HG02981 (cell line): ENCODE measurements around the gene SS18L1.
A peak's percentile ranks its signal among the peaks of the same experiment; 100 is the strongest.
"Not testable (repeated sequence)": the region's sequence is repeated elsewhere in the genome, so short reads cannot be mapped to it uniquely, and the experiment has no call there.

ENCODE experiments used
- ATAC-seq: cut with Tn5 transposase; IDR thresholded peaks from one replicate; pipeline ENCODE4 v1.9.1; 2021; ENCODE audit warnings: mild to moderate bottlenecking, moderate library complexity; ENCODE audit not compliant: unreplicated experiment

SS18L1 gene

GRCh38 chr20:62136283-62137091 lies 7.1 kb upstream of the SS18L1 start:
- no peak for ATAC-seq

GRCh38 chr20:62137092-62137384 lies 6.5 kb upstream of the SS18L1 start:
- ATAC-seq = no peak

- ATAC-seq = no peak
Observed at GRCh38 chr20:62137478-62138203, 5.9 kb upstream of the SS18L1 start.

- no peak for ATAC-seq
Observed at GRCh38 chr20:62138204-62138543, 5.4 kb upstream of the SS18L1 start.

GRCh38 chr20:62138912-62139311 lies 4.7 kb upstream of the SS18L1 start:
- no peak for ATAC-seq

GRCh38 chr20:62139636-62140035 lies 3.9 kb upstream of the SS18L1 start:
- no peak for ATAC-seq

- ATAC-seq = no peak
Observed at GRCh38 chr20:62141043-62141396, 2.5 kb upstream of the SS18L1 start.

- no peak for ATAC-seq
Observed at GRCh38 chr20:62141397-62142251, 1.9 kb upstream of the SS18L1 start.

GRCh38 chr20:62142252-62143080 lies 1.1 kb upstream of the SS18L1 start:
- ATAC-seq = peak; percentile 19

- peak; percentile 17 for ATAC-seq
Observed at GRCh38 chr20:62143957-62144825, 622 bp downstream of the SS18L1 start.

- no peak for ATAC-seq
Observed at GRCh38 chr20:62145688-62146018, 2.1 kb downstream of the SS18L1 start.

- ATAC-seq = no peak
Observed at GRCh38 chr20:62146019-62146755, 2.6 kb downstream of the SS18L1 start.

GRCh38 chr20:62147125-62147524 lies 3.6 kb downstream of the SS18L1 start:
- ATAC-seq = no peak

GRCh38 chr20:62147528-62147927 lies 4.0 kb downstream of the SS18L1 start:
- no peak for ATAC-seq

GRCh38 chr20:62148383-62148782 lies 4.8 kb downstream of the SS18L1 start:
- ATAC-seq = not testable (repeated sequence)

- ATAC-seq = no peak
Observed at GRCh38 chr20:62148908-62149314, 5.3 kb downstream of the SS18L1 start.

- no peak for ATAC-seq
Observed at GRCh38 chr20:62149532-62150309, 6.2 kb downstream of the SS18L1 start.

GRCh38 chr20:62150310-62150575 lies 6.7 kb downstream of the SS18L1 start:
- no peak for ATAC-seq

- ATAC-seq = no peak
Observed at GRCh38 chr20:62151225-62151624, 7.7 kb downstream of the SS18L1 start.
